Measurements from ENCODE around the gene SMIM24. TPM values are rescaled to one million over a fixed set of nuclear protein-coding genes. Genes with fewer than 3 reads are reported as not detected.

The SMIM24 gene
- total and polyA plus RNA-seq, 9 of the 15 experiments (the other 6 are each of a cell fraction or from before 2014, with no cell fraction given), result 0.45 to 12.3 (median 1.4) TPM; not detected in 1

DNA sequence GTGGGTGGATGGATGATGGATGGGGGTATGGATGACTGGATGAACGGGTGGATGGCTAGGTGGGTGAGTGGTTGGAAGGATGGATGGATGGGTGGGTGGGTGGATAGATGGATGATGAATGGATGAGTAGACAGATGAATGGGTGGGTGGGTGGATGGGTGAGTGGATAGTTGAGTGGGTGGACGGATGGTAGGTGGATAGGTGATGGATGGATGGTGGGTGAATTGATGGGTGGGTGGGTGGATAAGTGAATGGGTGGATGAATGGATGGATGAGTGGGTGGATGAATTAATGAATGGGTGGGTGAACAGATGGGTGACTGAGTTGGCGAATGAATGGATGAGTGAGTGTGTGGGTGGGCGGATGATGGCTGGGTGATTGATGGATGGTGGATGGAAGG is 4.9 kb downstream of the SMIM24 start:
- H3K27ac ChIP-seq (ENCODE audit: extremely low read depth, low read depth, low read length), result no peak overlapping the region
- intact Hi-C loops (cut with micrococcal nuclease), result no loop called here
- TF ChIP-seq, protein P1, sequence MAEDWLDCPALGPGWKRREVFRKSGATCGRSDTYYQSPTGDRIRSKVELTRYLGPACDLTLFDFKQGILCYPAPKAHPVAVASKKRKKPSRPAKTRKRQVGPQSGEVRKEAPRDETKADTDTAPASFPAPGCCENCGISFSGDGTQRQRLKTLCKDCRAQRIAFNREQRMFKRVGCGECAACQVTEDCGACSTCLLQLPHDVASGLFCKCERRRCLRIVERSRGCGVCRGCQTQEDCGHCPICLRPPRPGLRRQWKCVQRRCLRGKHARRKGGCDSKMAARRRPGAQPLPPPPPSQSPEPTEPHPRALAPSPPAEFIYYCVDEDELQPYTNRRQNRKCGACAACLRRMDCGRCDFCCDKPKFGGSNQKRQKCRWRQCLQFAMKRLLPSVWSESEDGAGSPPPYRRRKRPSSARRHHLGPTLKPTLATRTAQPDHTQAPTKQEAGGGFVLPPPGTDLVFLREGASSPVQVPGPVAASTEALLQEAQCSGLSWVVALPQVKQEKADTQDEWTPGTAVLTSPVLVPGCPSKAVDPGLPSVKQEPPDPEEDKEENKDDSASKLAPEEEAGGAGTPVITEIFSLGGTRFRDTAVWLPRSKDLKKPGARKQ (CRISPR knock-in tag; IDR thresholded peaks at IDR 0.05), result no peak
- TF ChIP-seq, protein P2, sequence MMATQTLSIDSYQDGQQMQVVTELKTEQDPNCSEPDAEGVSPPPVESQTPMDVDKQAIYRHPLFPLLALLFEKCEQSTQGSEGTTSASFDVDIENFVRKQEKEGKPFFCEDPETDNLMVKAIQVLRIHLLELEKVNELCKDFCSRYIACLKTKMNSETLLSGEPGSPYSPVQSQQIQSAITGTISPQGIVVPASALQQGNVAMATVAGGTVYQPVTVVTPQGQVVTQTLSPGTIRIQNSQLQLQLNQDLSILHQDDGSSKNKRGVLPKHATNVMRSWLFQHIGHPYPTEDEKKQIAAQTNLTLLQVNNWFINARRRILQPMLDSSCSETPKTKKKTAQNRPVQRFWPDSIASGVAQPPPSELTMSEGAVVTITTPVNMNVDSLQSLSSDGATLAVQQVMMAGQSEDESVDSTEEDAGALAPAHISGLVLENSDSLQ (IDR thresholded peaks at IDR 0.05), result peak; percentile 22; the same call in 1 of the 2 replicates
- TF ChIP-seq EGR1 (conservative IDR thresholded peaks at IDR 0.05) (peak; percentile 92), ZNF584 (CRISPR knock-in tag; IDR thresholded peaks at IDR 0.05; ENCODE audit: low read depth) (no peak)
- TF ChIP-seq, protein P3, sequence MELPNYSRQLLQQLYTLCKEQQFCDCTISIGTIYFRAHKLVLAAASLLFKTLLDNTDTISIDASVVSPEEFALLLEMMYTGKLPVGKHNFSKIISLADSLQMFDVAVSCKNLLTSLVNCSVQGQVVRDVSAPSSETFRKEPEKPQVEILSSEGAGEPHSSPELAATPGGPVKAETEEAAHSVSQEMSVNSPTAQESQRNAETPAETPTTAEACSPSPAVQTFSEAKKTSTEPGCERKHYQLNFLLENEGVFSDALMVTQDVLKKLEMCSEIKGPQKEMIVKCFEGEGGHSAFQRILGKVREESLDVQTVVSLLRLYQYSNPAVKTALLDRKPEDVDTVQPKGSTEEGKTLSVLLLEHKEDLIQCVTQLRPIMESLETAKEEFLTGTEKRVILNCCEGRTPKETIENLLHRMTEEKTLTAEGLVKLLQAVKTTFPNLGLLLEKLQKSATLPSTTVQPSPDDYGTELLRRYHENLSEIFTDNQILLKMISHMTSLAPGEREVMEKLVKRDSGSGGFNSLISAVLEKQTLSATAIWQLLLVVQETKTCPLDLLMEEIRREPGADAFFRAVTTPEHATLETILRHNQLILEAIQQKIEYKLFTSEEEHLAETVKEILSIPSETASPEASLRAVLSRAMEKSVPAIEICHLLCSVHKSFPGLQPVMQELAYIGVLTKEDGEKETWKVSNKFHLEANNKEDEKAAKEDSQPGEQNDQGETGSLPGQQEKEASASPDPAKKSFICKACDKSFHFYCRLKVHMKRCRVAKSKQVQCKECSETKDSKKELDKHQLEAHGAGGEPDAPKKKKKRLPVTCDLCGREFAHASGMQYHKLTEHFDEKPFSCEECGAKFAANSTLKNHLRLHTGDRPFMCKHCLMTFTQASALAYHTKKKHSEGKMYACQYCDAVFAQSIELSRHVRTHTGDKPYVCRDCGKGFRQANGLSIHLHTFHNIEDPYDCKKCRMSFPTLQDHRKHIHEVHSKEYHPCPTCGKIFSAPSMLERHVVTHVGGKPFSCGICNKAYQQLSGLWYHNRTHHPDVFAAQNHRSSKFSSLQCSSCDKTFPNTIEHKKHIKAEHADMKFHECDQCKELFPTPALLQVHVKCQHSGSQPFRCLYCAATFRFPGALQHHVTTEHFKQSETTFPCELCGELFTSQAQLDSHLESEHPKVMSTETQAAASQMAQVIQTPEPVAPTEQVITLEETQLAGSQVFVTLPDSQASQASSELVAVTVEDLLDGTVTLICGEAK (IDR thresholded peaks at IDR 0.05), result no peak
- TF ChIP-seq, protein P3 (CRISPR knock-in tag; IDR thresholded peaks at IDR 0.05), result no peak
- ChIA-PET POLR2A (no interaction called here), CTCF (ENCODE audit: low intra/inter-chr PET ratio) (no interaction called here)
- 0% methylated on average over 4 of the region's 4 CpGs for WGBS (ENCODE audit: insufficient coverage, low coverage, missing lambda C conversion rate)
- H3K79me2 ChIP-seq (ENCODE audit: control insufficient read depth, insufficient read depth, low read length), result no peaks in the 10 kb centered on the region
- H3K4me3 ChIP-seq, result no peak overlapping the region
- H3K9me1 ChIP-seq (ENCODE audit: control insufficient read depth, insufficient read depth, low read length), result no peaks in the 10 kb centered on the region
- no peak overlapping the region for H3K9ac ChIP-seq (ENCODE audit: insufficient read depth in 1 of 2, low read depth in 2 of 2, low read length in 2 of 2)
- in situ Hi-C loops (cut with MboI), result no loop called here
- H2AFZ ChIP-seq (ENCODE audit: low read depth, low read length), result no peak overlapping the region
- no peak for FAIRE-seq
- ATAC-seq, result no peak
- no peaks in the 10 kb centered on the region for H4K20me1 ChIP-seq (replicated peaks; ENCODE audit: control insufficient read depth, insufficient read depth, low read length)
- no peak for DNase-seq (ENCODE audit: extremely low read depth in 1 of 4, low spot score in 3 of 4)
- H3K4me2 ChIP-seq (ENCODE audit: insufficient read depth, low read length), result no peak overlapping the region
- H3K27me3 ChIP-seq (ENCODE audit: control insufficient read depth in 2 of 2, insufficient read depth in 2 of 2, low read length in 2 of 2), result no peaks in the 10 kb centered on the region
- H3K4me1 ChIP-seq (replicated peaks in 1 of 2; ENCODE audit: control insufficient read depth in 2 of 2, insufficient read depth in 2 of 2, low read length in 2 of 2), result peaks cover 11 to 29% of the 10 kb centered on the region in 2 experiments
- no peaks in the 10 kb centered on the region for H3K9me3 ChIP-seq (replicated peaks; ENCODE audit: control insufficient read depth, insufficient read depth, low read depth, low read length)
- no TSS peak for BruUV-seq (replicated peaks)
- H3K36me3 ChIP-seq (ENCODE audit: control insufficient read depth, insufficient read depth, low read length), result no peaks in the 10 kb centered on the region
